Measurements from ENCODE around the gene FBN1. TPM values are rescaled to one million over a fixed set of nuclear protein-coding genes. Genes with fewer than 3 reads are reported as not detected.

FBN1 gene
- total RNA-seq, 2 experiments from 2014 or later: 0.35 to 0.41 TPM

GRCh38 chr15:48672206-48672605 is 26.7 kb upstream of the FBN1 start:
- Mint-ChIP-seq H3K27me3 (ENCODE audit: low read depth) (peaks cover 2% of the 10 kb centered on the region), H3K4me3 (no peak overlapping the region), H3K4me1 (ENCODE audit: low read depth) (no peaks in the 10 kb centered on the region), H3K9me3 (no peaks in the 10 kb centered on the region), H3K36me3 (ENCODE audit: low read depth) (no peaks in the 10 kb centered on the region), H3K27ac (no peak overlapping the region)
- intact Hi-C loops (cut with micrococcal nuclease): no loop called here
- CTCF ChIA-PET: no interaction called here
- DNase-seq: no peak

- Mint-ChIP-seq H3K36me3 (ENCODE audit: low read depth) (no peaks in the 10 kb centered on the region), H3K4me1 (ENCODE audit: low read depth) (no peaks in the 10 kb centered on the region), H3K27ac (no peak overlapping the region), H3K9me3 (no peaks in the 10 kb centered on the region), H3K27me3 (ENCODE audit: low read depth) (peaks cover 2% of the 10 kb centered on the region), H3K4me3 (no peak overlapping the region)
- DNase-seq: no peak
- intact Hi-C loops (cut with micrococcal nuclease): no loop called here
- CTCF ChIA-PET: interaction anchor here (0.6 to 0.8 kb wide), 4 partner anchors 9 to 635 kb away, joined by 3 to 4 read pairs (median 3); no protein-coding TSS in a partner anchor
Observed at GRCh38 chr15:48671103-48672022, 25.9 kb upstream of the FBN1 start.

- CTCF ChIA-PET: no interaction called here
Observed at GRCh38 chr15:48667701-48668100, 22.2 kb upstream of the FBN1 start.

GRCh38 chr15:48664436-48664835 is 18.9 kb upstream of the FBN1 start:
- intact Hi-C loops (cut with micrococcal nuclease): no loop called here
- Mint-ChIP-seq H3K4me1 (ENCODE audit: low read depth) (no peaks in the 10 kb centered on the region), H3K27me3 (ENCODE audit: low read depth) (no peaks in the 10 kb centered on the region), H3K4me3 (no peak overlapping the region), H3K27ac (no peak overlapping the region), H3K36me3 (ENCODE audit: low read depth) (no peaks in the 10 kb centered on the region), H3K9me3 (no peaks in the 10 kb centered on the region)
- CTCF ChIA-PET: no interaction called here
- DNase-seq: no peak

More at GRCh38 chr15:48667701-48668100, 22.2 kb upstream of the FBN1 start:
- H3K27ac Mint-ChIP-seq: no peak overlapping the region
- H3K27me3 Mint-ChIP-seq (ENCODE audit: low read depth): peaks cover 2% of the 10 kb centered on the region
- intact Hi-C loops (cut with micrococcal nuclease): no loop called here
- no peaks in the 10 kb centered on the region for H3K4me1 Mint-ChIP-seq (ENCODE audit: low read depth)
- DNase-seq: no peak
- no peak overlapping the region for H3K4me3 Mint-ChIP-seq
- H3K36me3 Mint-ChIP-seq (ENCODE audit: low read depth): no peaks in the 10 kb centered on the region
- H3K9me3 Mint-ChIP-seq: no peaks in the 10 kb centered on the region

GRCh38 chr15:48657950-48658591 is 12.6 kb upstream of the FBN1 start:
- H3K9me3 Mint-ChIP-seq: no peaks in the 10 kb centered on the region
- intact Hi-C loops (cut with micrococcal nuclease): no loop called here
- no peak for DNase-seq
- no peaks in the 10 kb centered on the region for H3K4me1 Mint-ChIP-seq (ENCODE audit: low read depth)
- no peaks in the 10 kb centered on the region for H3K27me3 Mint-ChIP-seq (ENCODE audit: low read depth)
- CTCF ChIA-PET: no interaction called here
- no peaks in the 10 kb centered on the region for H3K36me3 Mint-ChIP-seq (ENCODE audit: low read depth)
- no peak overlapping the region for H3K4me3 Mint-ChIP-seq
- H3K27ac Mint-ChIP-seq: no peak overlapping the region

GRCh38 chr15:48654801-48655200 is 9.3 kb upstream of the FBN1 start:
- CTCF ChIA-PET: interaction anchor here (0.6 kb wide), 1 partner anchor 45 kb away, joined by 3 read pairs; no protein-coding TSS in a partner anchor
- no peak for DNase-seq
- intact Hi-C loops (cut with micrococcal nuclease): no loop called here
- Mint-ChIP-seq H3K9me3 (no peaks in the 10 kb centered on the region), H3K4me1 (ENCODE audit: low read depth) (no peaks in the 10 kb centered on the region), H3K4me3 (no peak overlapping the region), H3K36me3 (ENCODE audit: low read depth) (no peaks in the 10 kb centered on the region), H3K27me3 (ENCODE audit: low read depth) (no peaks in the 10 kb centered on the region), H3K27ac (no peak overlapping the region)

GRCh38 chr15:48653913-48654670 is 8.6 kb upstream of the FBN1 start:
- H3K36me3 Mint-ChIP-seq (ENCODE audit: low read depth): no peaks in the 10 kb centered on the region
- H3K4me3 Mint-ChIP-seq: no peak overlapping the region
- H3K27ac Mint-ChIP-seq: no peak overlapping the region
- intact Hi-C loops (cut with micrococcal nuclease): no loop called here
- H3K27me3 Mint-ChIP-seq (ENCODE audit: low read depth): no peaks in the 10 kb centered on the region
- H3K9me3 Mint-ChIP-seq: no peaks in the 10 kb centered on the region
- DNase-seq: no peak
- no peaks in the 10 kb centered on the region for H3K4me1 Mint-ChIP-seq (ENCODE audit: low read depth)
- CTCF ChIA-PET: interaction anchor here (0.6 kb wide), 1 partner anchor 46 kb away, joined by 3 read pairs; no protein-coding TSS in a partner anchor

GRCh38 chr15:48653216-48653615 is 7.7 kb upstream of the FBN1 start:
- Mint-ChIP-seq H3K27ac (no peak overlapping the region), H3K9me3 (no peaks in the 10 kb centered on the region), H3K4me3 (no peak overlapping the region), H3K27me3 (ENCODE audit: low read depth) (peaks cover 2% of the 10 kb centered on the region), H3K4me1 (ENCODE audit: low read depth) (no peaks in the 10 kb centered on the region), H3K36me3 (ENCODE audit: low read depth) (no peaks in the 10 kb centered on the region)
- CTCF ChIA-PET: no interaction called here
- DNase-seq: no peak
- intact Hi-C loops (cut with micrococcal nuclease): no loop called here

- Mint-ChIP-seq H3K36me3 (ENCODE audit: low read depth) (no peaks in the 10 kb centered on the region), H3K4me1 (ENCODE audit: low read depth) (no peaks in the 10 kb centered on the region), H3K9me3 (no peaks in the 10 kb centered on the region), H3K27ac (no peak overlapping the region), H3K27me3 (ENCODE audit: low read depth) (peaks cover 6% of the 10 kb centered on the region), H3K4me3 (no peak overlapping the region)
- intact Hi-C loops (cut with micrococcal nuclease): no loop called here
- CTCF ChIA-PET: interaction anchor here (0.5 kb wide), 1 partner anchor 505 kb away, joined by 4 read pairs; no protein-coding TSS in a partner anchor
- DNase-seq: no peak
Observed at GRCh38 chr15:48652510-48653076, 7.1 kb upstream of the FBN1 start.

GRCh38 chr15:48650931-48651330 is 5.4 kb upstream of the FBN1 start:
- Mint-ChIP-seq H3K36me3 (ENCODE audit: low read depth) (no peaks in the 10 kb centered on the region), H3K27me3 (ENCODE audit: low read depth) (peaks cover 17% of the 10 kb centered on the region)
- CTCF ChIA-PET: interaction anchor here (1.4 kb wide), 1 partner anchor 20 kb away, joined by 3 read pairs; no protein-coding TSS in a partner anchor

GRCh38 chr15:48647962-48648361 is 2.5 kb upstream of the FBN1 start:
- Mint-ChIP-seq H3K4me1 (ENCODE audit: low read depth) (peaks cover 2% of the 10 kb centered on the region), H3K36me3 (ENCODE audit: low read depth) (no peaks in the 10 kb centered on the region), H3K9me3 (no peaks in the 10 kb centered on the region), H3K27ac (no peak overlapping the region), H3K4me3 (no peak overlapping the region), H3K27me3 (ENCODE audit: low read depth) (peaks cover 32% of the 10 kb centered on the region)
- CTCF ChIA-PET: no interaction called here
- no peak for DNase-seq
- intact Hi-C loops (cut with micrococcal nuclease): loop anchor here (10.0 kb wide), 1 partner anchor 313 kb away; the partner anchor contains the start of gene DUT

More at GRCh38 chr15:48650931-48651330, 5.4 kb upstream of the FBN1 start:
- no peaks in the 10 kb centered on the region for H3K4me1 Mint-ChIP-seq (ENCODE audit: low read depth)
- H3K27ac Mint-ChIP-seq: no peak overlapping the region
- intact Hi-C loops (cut with micrococcal nuclease): no loop called here
- H3K9me3 Mint-ChIP-seq: no peaks in the 10 kb centered on the region
- no peak for DNase-seq
- H3K4me3 Mint-ChIP-seq: no peak overlapping the region

- intact Hi-C loops (cut with micrococcal nuclease): loop anchor here (10.0 kb wide), 1 partner anchor 312 kb away; the partner anchor contains the start of gene DUT
- CTCF ChIA-PET: no interaction called here
- no peak for DNase-seq
- no peaks in the 10 kb centered on the region for H3K36me3 Mint-ChIP-seq (ENCODE audit: low read depth)
- no peak overlapping the region for H3K4me3 Mint-ChIP-seq
- no peak overlapping the region for H3K27ac Mint-ChIP-seq
- H3K9me3 Mint-ChIP-seq: no peaks in the 10 kb centered on the region
- H3K27me3 Mint-ChIP-seq (ENCODE audit: low read depth): peaks cover 35% of the 10 kb centered on the region
- H3K4me1 Mint-ChIP-seq (ENCODE audit: low read depth): peaks cover 5% of the 10 kb centered on the region
Observed at GRCh38 chr15:48646331-48646730, 822 bp upstream of the FBN1 start.

Data from activated naive CD4-positive, alpha-beta T cell treated with anti-CD3 and anti-CD28 coated beads for 36 hours (primary cell).